COLO829 (cell line): ENCODE data around the gene RSL1D1.
"Not testable (repeated sequence)": the region's sequence is repeated elsewhere in the genome, so short reads cannot be mapped to it uniquely, and the experiment has no call there.

Experiments
- DNase-seq: peaks from one replicate; pipeline ENCODE4 v3.0.0; 2012; ENCODE audit warnings: low spot score

Gene RSL1D1

DNA sequence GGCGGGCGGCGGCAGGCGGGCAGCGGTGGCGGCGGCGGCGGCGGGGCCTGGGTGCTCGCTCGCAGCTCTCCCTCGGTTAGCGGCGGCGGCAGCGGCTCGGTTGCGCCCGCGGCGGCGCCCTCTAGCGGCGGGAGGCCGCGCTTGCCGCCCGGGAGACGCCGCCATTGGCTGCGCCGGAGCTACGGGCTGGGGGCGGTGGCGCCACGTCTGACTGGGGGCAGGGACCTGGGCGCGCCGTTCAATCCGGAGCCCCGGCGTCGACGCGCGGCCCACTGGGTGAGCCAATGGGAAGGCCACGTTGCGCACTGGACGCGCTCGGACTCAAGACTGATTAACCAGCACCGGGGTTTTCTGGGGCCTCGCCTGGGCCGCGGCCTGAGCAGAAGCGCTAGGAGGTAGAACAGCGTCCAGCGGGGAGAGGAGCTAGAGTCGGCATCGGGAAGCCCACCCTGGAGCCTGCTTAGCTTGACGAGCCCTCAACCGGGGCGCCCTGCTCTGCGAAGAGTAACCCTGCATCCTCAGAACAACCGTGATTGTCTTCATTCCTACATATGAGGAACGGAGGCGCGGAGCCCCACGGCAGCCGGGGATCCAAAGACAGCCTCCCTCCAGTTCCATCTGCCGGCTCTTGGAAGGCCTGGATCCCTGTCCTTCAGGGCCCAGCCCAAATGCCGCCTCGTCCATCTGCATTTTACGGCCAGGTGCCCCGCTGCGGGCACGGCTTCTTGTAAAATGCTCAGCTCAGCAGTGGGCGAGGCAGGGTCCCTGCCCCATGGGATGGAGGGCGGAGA is 54.0 kb downstream of the RSL1D1 start, which contains the start of gene ZC3H7A:
Gene ZC3H7A, minus strand, starts transcription at position 93 of the 791 bp plus-strand sequence. CDS start 14,904 bp downstream, outside the sequence.
- DNase-seq = peak; percentile 86

- DNase-seq = no peak
These were observed 54.8 kb downstream of the RSL1D1 start for GRCh38 chr16:11796227-11797165.

DNA sequence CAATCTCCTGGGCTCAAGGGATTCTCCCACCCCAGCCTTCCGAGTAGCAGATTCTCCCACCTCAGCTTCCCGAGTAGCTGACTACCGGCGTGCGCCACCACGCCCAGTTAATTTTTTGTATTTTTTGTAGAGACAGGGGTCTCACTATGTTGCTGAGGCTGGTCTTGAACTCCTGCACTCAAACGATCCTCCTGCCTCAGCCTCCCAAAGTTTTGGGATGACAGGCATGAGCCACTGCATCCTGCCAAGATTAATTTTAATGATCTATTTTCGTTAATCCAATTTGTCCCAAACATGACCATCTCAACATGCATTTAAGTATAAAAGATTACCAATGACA is 55.5 kb downstream of the RSL1D1 start:
- no peak for DNase-seq

DNA sequence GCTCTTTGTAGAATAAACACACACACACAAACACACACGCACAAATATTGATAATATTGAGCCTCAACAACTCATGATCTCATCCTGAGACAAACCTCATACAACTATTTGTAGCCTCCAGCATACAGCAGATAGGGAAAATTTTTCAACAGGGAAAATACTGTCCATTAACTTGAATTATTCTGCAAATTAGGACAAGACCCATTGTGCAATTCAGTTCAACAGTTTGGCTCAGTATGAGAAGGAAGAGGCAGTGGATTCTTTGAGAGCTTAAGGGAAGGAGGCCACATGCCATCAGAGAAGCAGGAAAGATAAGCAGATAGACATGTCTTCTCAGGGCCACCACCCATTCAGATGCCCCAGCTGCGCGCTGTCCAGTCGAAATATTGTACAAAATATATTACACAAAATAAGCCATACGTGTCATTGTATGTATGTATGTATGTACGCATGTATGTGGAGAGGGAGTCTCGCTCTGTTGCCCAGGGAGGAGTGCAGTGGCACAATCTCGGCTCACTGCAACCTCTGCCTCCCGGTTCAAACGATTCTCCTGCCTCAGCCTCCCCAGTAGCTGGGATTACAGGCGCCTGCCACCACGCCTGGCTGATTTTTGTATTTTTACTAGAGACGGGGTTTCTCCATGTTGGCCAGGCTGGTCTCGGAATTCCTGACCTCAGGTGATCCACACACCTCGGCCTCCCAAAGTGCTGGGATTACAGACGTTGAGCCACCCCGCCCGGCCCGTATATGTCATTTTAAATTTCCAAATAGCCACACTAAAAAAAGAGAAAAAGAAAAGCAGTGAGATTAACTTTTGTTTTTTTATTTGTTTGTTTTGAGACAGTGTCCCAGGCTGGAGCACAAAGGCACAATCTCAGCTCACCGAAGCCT is 56.1 kb downstream of the RSL1D1 start:
- DNase-seq = no peak

DNA sequence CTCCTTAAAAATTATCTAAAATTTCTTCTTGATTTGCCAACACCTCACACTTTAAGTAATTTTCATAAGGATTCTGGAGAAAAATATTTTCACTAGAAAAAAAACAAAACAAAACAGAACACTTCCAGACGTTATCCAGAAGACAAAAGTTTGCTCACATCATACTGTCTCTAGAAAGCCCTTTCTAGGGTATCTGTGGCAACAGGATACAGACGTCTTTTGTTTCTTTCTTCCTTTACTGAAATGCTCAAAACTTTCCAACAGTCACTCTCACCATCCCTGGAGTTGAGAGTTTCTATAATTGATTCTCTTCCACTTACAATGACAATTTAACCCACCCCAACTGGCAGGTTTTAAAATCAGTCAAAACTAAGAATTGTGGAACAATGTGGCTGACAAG is 56.9 kb downstream of the RSL1D1 start:
- DNase-seq = peak; percentile 50

GRCh38 chr16:11793840-11794239 is 57.5 kb downstream of the RSL1D1 start:
- DNase-seq = no peak

- no peak for DNase-seq
These were observed 58.7 kb downstream of the RSL1D1 start for GRCh38 chr16:11792410-11793241.

DNA sequence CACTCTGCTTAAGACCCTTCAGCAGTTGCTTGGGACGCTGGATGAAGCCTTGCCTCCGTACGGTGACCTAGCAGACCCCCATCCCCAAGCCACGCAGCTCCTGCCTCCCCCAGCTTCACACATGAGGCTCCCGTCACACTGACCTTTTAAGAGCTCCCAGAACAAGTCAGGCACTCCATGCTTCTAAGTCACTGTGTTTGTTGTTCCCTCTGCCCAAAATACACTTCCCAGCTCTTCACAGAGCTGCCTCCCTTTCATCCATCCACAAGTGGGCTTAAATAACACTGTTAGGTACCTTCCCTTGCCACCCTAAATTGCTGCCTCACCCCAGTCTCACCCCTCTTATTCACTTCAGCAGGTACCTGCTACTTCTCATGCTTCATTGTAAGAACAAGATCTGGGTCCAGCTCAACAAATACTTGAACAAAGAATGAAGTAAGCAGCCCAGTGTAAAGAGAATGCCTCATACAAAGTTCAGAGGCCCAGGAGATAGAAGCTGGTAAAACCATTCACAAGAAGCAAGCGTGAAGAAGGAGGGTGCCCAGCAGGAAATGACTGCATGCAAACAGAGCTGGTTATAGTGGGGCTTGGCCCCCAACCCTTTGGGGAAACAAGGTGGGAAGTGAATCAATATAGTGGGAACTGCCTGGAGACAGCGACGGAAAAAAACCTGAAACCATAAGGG is 60.1 kb downstream of the RSL1D1 start:
- DNase-seq = no peak

DNA sequence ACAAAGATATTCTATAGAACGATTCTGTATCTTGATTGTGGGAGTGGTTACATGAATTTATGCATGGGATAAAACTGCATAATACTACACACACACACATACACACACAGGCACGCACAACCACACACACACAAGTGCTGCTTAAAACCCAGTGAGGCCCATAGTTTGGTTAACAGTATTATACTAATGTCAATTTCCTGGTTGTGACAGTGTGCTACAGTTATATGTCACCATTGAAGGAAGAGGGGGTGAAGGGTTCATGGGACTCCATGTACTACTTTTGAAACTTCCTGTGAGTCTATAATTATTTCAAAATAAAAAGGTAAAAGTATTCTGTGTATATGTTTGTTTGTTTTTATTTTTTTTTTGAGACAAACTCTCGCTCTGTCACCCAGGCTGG is 62.4 kb downstream of the RSL1D1 start:
- DNase-seq = no peak

DNA sequence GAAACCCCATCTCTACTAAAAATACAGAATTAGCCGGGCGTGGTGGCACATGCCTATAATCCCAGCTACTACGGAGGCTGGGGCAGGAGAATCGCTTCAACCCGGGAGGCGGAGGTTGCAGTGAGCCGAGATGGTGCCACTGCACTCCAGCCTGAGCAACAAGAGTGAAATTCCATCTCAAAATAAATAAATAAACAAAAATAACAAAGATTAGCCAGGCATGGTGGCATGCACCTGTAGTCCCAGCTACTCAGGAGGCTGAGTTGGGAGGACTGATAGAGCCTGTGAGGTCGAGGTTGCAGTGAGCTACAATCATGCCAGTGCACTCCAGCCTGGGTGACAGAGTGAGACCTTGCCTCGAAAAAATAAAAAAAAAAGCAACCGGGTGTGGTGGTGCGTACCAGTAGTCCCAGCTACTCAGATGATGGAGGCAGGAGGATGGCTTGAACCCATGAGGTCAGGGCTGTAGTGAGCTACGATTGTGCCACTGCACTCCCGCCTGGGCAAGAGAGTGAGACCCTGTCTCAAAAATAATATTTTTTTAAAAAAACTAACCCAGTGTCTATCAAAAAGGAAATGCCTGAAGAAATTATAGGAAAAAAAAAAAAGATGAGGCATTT is 66.3 kb downstream of the RSL1D1 start:
- not testable (repeated sequence) for DNase-seq

DNA sequence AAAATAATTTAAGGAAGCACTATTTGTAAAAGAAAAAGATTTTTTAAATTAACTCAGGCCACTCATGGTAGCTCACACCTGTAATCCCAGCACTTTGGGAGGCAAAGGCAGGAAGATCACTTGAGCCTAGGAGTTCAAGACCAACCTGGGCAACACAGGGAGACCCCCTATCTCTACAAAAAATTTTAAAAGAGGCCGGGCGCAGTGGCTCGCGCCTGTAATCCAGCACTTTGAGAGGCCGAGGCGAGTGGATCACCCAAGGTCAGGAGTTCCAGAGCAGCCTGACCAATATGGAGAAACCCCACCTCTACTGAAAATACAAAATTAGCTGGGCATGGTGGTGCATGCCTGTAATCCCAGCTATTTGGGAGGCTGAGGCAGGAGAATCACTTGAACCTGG is 67.0 kb downstream of the RSL1D1 start:
- not testable (repeated sequence) for DNase-seq

- no peak for DNase-seq
These were observed 67.3 kb downstream of the RSL1D1 start for GRCh38 chr16:11784038-11784369.
